Panc1 (cell line): Measurements from ENCODE around the gene ANO2.
"Not testable (repeated sequence)": the region's sequence is repeated elsewhere in the genome, so short reads cannot be mapped to it uniquely, and the experiment has no call there.

Source experiments
- CTCF ChIP-seq: fragments of 450-650 bp; IDR thresholded peaks from 2 replicates; pipeline ENCODE4 v1.5.1; 2017; ENCODE audit warnings: mild to moderate bottlenecking
- POLR2AphosphoS5 ChIP-seq: IDR thresholded peaks from 2 replicates; pipeline ENCODE4 v1.6.1; 2012; ENCODE audit warnings: mild to moderate bottlenecking, low read depth, low read length, moderate library complexity
- SIN3A ChIP-seq: IDR thresholded peaks from 2 replicates; pipeline ENCODE4 v1.6.1; 2012; ENCODE audit warnings: low read depth, mild to moderate bottlenecking, low read length, moderate library complexity, borderline replicate concordance; ENCODE audit not compliant: insufficient read depth
- TCF7L2 ChIP-seq: IDR thresholded peaks from 2 replicates; pipeline ENCODE4 v1.6.1; 2011; ENCODE audit warnings: mild to moderate bottlenecking, low read depth, low read length, inconsistent platforms
- TF ChIP-seq, protein P1 (sequence below), 2 experiments: IDR thresholded peaks; 2 replicates each; pipeline ENCODE4 v1.6.1; 2011 to 2012; ENCODE audit warnings: low read depth in 2 of 2, control low read depth in 1 of 2, low read length in 1 of 2, mild to moderate bottlenecking in 1 of 2, moderate library complexity in 1 of 2; ENCODE audit not compliant: insufficient read depth in 1 of 2

- not testable (repeated sequence) for TF ChIP-seq CTCF, POLR2AphosphoS5, TCF7L2, SIN3A
- TF ChIP-seq, protein P1, sequence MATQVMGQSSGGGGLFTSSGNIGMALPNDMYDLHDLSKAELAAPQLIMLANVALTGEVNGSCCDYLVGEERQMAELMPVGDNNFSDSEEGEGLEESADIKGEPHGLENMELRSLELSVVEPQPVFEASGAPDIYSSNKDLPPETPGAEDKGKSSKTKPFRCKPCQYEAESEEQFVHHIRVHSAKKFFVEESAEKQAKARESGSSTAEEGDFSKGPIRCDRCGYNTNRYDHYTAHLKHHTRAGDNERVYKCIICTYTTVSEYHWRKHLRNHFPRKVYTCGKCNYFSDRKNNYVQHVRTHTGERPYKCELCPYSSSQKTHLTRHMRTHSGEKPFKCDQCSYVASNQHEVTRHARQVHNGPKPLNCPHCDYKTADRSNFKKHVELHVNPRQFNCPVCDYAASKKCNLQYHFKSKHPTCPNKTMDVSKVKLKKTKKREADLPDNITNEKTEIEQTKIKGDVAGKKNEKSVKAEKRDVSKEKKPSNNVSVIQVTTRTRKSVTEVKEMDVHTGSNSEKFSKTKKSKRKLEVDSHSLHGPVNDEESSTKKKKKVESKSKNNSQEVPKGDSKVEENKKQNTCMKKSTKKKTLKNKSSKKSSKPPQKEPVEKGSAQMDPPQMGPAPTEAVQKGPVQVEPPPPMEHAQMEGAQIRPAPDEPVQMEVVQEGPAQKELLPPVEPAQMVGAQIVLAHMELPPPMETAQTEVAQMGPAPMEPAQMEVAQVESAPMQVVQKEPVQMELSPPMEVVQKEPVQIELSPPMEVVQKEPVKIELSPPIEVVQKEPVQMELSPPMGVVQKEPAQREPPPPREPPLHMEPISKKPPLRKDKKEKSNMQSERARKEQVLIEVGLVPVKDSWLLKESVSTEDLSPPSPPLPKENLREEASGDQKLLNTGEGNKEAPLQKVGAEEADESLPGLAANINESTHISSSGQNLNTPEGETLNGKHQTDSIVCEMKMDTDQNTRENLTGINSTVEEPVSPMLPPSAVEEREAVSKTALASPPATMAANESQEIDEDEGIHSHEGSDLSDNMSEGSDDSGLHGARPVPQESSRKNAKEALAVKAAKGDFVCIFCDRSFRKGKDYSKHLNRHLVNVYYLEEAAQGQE (IDR thresholded peaks at IDR 0.05; ENCODE audit: insufficient read depth in 1 of 2, low read depth in 2 of 2, low read length in 1 of 2), result not testable (repeated sequence)
Measured at GRCh38 chr12:5887819-5888218, 57.2 kb downstream of the ANO2 start.
